Measurements from ENCODE around the gene PPP1R18.
A peak's percentile ranks its signal among the peaks of the same experiment; 100 is the strongest.
"Not testable (repeated sequence)": the region's sequence is repeated elsewhere in the genome, so short reads cannot be mapped to it uniquely, and the experiment has no call there.

Gene PPP1R18

GRCh38 chr6:30686009-30686907, at the start of gene PPP1R18:
Gene PPP1R18 (minus strand): TSS chr6:30686645. CDS start chr6:30686018, 627 bp downstream.
- peak; percentile 60 for DNase-seq

GRCh38 chr6:30735668-30736314, 49.3 kb upstream of the PPP1R18 start:
- no peak for DNase-seq

- no peak for DNase-seq
Observed at GRCh38 chr6:30732237-30732943, 45.9 kb upstream of the PPP1R18 start.

- peak; percentile 91 for DNase-seq
Observed at GRCh38 chr6:30730601-30731435, 44.4 kb upstream of the PPP1R18 start.

- no peak for DNase-seq
Observed at GRCh38 chr6:30727920-30728553, 41.6 kb upstream of the PPP1R18 start.

GRCh38 chr6:30726506-30727413, 40.3 kb upstream of the PPP1R18 start:
- no peak for DNase-seq

- DNase-seq, result peak; percentile 41
Observed at GRCh38 chr6:30725713-30726505, 39.5 kb upstream of the PPP1R18 start.

GRCh38 chr6:30724906-30725667, 38.6 kb upstream of the PPP1R18 start:
- no peak for DNase-seq

GRCh38 chr6:30723843-30724741, 37.6 kb upstream of the PPP1R18 start:
- DNase-seq, result not testable (repeated sequence)

GRCh38 chr6:30723159-30723842, 36.9 kb upstream of the PPP1R18 start:
- DNase-seq, result not testable (repeated sequence)

- peak; percentile 64 for DNase-seq
Observed at GRCh38 chr6:30722280-30723112, 36.1 kb upstream of the PPP1R18 start.

- DNase-seq, result not testable (repeated sequence)
Observed at GRCh38 chr6:30722025-30722279, 35.5 kb upstream of the PPP1R18 start.

- peak; percentile 89 for DNase-seq
Observed at GRCh38 chr6:30721198-30722024, 35.0 kb upstream of the PPP1R18 start.

GRCh38 chr6:30720738-30721197, 34.3 kb upstream of the PPP1R18 start:
- DNase-seq, result peak; percentile 83
